NOMO-1 treated with dmso at 0.1 percent for 144 hours (cell line): Measurements from ENCODE around the gene PILRA.
"Not testable (repeated sequence)": the region's sequence is repeated elsewhere in the genome, so short reads cannot be mapped to it uniquely, and the experiment has no call there.

Experiments used
- DNase-seq: peaks from one replicate; lab custom pipeline; 2025; ENCODE audit not compliant: unreplicated experiment; lab: John Stamatoyannopoulos, UW

Gene PILRA

DNA sequence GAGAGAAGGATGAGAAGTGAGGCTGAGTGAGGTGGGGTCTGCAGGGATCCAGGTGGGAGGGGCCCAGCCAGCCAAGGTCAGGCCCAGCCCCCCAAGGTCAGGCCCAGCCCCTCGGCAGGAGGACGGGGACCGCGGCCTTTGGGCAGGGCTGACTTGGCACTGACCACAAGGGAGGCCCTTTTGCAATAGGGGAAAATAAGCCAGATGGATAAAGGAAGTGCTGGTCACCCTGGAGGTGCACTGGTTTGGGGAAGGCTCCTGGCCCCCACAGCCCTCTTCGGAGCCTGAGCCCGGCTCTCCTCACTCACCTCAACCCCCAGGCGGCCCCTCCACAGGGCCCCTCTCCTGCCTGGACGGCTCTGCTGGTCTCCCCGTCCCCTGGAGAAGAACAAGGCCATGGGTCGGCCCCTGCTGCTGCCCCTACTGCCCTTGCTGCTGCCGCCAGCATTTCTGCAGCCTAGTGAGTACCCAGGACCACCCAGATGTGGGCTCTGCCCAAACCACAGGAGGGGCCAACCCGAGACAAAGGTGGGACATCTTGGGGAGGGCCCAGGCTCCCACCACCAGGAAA lies at the start of gene PILRA:
Gene PILRA, plus strand, starts transcription at position 227 of the 571 bp plus-strand sequence. Its CDS starts 170 bp downstream, at position 397.
- peak; percentile 20 for DNase-seq

DNA sequence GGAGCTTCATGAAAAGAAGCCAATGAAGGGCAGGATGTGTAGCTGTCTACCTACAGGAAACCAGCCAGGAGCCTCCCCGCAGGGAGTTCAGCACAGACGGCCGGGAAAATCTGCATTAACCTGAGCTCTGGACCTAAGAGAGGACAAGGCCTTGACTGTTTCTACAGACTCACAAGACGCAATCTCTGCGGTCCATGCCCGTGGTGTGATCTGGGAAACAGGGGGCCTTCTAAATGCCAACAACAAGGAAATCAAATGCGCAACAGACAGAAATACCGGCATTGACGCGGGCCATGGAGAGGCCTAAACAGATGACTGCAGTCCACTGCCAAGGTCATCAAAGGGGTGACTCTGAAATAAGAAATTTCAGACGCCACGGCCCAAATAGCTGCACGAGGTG lies 49.1 kb upstream of the PILRA start:
- DNase-seq = not testable (repeated sequence)

DNA sequence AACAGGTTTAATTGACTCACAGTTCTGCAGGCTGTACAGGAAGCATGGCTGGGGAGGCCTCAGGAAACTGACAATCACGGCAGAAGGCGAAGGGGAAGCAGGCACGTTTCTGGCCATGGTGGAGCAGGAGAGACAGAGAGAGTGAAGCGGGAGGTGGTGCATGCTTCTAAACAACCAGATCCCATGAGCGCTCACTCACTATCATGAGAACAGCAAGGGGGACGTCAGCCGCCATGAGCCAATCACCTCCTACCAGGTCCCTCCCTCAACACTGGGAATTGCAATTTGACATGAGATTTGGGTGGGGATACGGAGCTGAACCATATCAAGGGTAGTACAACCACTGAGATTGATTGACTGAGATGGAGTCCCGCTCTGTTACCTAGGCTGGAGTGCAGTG lies 47.6 kb upstream of the PILRA start:
- DNase-seq = not testable (repeated sequence)

DNA sequence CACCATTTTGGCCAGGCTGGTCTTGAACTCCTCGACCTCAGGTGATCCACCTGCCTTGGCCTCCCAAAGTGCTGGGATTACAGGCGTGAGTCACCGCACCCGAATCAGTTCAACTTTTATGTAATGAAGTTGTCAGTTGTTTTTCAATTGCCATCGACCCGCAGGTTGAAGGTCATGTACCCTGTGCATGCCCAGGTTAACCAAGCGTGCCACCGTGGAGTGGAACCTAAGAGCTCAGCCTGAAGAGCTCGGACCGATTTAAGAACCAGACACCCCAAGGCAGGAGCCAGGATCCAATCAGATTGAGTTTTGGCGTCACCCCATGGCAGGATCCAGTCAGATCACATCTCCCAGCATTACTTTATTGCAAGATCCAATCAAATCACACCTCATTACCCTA lies 46.4 kb upstream of the PILRA start:
- DNase-seq = not testable (repeated sequence)

DNA sequence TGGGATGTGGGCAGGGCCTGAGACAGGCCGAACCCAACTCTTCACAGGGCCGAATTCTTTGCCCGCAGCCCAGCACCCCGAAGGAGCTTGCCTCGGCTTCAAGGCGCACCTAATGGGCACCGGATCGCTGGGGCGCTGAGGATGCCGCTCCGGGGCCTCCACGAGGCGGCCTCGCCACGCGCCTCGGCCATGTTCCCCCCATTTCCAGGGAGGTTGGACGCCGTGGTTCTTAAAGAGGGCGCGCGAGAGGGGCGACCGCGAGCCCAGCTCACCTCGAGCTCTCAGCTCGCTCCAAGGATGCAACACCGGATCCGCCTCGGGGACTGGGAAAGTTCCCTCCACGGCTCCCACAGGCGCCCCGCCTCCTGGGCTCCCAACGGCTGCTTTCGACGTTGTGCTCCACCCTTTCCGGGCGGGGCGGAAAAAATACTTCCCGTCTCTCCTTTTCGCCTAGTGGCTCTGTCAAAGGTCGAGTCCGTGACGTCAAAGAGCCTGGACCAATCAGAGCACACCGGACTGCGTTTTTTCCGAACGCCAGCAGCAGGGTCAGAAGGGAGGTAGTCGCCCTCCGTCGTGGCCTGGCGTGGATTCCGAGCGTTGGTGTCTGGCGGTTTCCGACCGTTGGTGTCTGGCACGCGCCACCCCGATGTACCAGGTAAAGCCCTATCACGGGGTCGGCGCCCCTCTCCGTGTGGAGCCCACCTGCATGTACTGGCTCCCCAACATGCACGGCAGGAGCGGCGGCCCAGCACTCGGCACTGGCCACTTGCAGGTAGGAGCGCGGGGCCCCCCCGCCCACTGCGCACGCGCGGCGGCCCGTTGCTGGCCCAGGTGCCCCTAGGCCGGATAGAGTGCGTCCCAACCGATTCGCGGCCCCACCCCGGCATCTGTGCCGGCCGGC lies 37.5 kb upstream of the PILRA start:
- DNase-seq = peak; percentile 94

DNA sequence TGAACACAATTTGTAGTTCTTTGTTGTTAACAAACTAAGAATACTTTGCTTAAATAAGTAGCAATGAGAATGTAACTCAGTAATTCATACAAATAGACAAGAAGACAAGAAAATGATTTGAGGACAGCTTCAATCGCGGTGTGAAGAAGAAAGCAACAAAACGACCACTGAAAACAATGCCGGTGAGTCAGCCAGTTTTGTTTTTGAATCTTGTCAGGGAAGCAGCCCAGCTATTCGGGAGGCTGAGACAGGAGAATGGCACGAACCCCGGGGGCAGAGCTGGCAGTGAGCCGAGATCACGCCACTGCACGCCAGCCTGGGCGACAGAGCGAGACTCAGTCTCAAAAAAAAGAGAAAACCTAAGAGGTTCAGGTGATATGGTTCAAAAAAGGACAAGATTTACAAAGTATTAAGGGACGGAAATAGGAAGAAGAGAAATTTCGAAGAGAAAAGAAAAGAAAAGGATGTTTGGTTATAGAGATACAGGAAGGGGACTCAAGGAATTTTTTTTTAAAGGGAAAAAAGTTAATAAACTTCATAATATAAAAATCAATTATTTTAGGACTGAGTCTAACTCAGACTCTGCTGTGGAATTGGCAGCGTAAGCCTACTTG lies 35.1 kb upstream of the PILRA start:
- DNase-seq = not testable (repeated sequence)

GRCh38 chr7:100341286-100341685 lies 32.0 kb upstream of the PILRA start:
- not testable (repeated sequence) for DNase-seq

- no peak for DNase-seq
Measured at GRCh38 chr7:100342765-100343164, 30.5 kb upstream of the PILRA start.

DNA sequence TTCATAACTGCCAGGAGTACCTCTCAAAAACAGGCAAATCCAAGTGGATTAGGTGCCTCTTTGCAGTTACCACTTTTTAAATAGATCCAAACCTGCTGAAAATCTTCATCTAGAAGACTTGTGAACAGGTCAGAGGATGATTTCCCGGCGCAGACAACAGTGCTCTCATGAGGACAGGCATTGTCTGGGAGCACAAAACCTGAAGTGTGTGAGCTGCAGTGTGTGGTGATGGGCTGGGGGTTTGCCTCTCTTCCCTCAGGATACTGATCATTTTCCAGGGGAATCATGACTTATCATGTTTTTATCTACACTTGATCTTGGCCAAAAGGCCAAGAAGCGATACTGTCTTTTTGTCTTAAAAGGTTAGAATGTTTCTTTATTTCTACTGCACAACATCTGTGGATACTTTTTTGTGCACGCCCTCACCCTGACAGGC lies 29.1 kb upstream of the PILRA start:
- not testable (repeated sequence) for DNase-seq

- DNase-seq = not testable (repeated sequence)
Measured at GRCh38 chr7:100344560-100345287, 28.6 kb upstream of the PILRA start.

DNA sequence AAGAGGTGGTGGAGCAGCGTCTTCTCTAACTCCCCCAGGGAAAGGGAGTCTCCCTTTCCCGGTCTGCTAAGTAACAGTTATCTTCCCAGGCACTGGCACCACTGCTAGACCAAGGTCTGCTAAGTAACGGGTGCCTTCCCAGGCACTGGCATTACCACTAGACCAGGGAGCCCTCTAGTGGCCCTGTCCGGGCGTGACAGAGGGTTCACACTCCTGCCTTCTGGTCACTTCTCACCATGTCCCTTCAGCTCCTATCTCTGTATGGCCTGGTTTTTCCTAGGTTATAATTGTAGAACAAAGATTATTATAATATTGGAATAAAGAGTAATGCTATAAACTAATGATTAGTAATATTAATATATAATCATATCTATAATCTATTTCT lies 28.0 kb upstream of the PILRA start:
- peak; percentile 14 for DNase-seq

- DNase-seq = no peak
Measured at GRCh38 chr7:100346921-100347320, 26.4 kb upstream of the PILRA start.

DNA sequence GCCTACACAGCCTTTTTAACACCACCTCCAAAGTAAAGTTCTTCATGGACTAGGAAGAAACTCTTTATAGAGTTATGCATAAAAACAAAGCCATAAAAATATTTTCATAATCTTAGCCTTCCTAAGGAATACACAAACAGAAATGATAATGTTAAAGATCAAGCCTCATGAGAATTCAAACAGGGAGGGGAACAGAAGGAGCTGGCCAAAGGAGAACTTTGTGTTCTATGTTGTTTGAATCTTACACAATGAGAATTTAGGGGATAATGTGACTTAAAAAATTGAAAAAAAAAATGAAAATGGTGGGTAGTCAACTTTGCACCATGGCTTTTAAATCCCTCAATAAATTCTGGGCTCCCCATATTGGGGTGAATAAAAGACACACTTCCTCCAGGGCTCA lies 24.5 kb upstream of the PILRA start:
- DNase-seq = no peak

DNA sequence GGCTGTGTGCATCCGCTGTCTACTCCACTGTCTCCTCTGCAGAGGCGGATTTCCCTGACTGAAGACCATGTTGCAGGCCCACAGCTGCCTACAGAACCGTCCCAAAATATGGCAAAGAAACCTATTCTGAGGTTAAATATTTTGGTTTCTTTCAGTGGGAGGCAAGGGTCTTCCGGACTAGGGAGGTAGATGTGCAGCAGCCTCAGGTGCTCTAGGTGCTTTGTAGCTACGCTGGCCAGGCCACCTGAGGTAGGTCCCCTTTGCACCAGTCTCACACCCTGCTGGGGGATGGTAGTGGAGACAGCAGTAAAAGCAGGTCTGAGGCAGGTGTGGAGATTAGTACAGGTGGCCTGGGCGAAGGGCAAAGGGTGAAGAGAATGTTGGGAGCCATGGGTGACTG lies 23.5 kb upstream of the PILRA start:
- DNase-seq = no peak

GRCh38 chr7:100351657-100352058 lies 21.6 kb upstream of the PILRA start:
- DNase-seq = no peak

DNA sequence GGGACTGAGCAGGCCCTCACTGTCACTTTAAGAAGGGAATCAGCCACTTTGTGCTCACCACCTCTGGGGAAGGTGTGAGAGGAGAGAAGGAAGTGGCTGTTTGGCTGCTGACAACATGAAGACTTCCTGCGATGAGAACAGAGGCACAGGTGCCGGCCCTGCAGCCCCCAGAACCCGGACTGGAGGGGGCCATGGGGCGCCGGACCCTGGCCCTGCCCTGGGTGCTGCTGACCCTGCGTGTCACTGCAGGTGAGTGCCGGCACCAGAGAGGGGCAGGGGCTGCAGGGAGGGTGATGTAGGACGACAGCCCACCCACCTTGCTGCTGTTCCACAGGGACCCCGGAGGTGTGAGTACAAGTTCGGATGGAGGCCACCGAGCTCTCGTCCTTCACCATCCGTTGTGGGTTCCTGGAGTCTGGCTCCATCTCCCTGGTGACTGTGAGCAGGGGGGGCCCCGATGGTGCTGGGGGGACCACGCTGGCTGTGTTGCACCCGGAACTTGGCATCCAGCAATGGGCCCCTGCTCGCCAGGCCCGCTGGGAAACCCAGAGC lies 21.0 kb upstream of the PILRA start:
- not testable (repeated sequence) for DNase-seq

GRCh38 chr7:100352984-100353684 lies 20.2 kb upstream of the PILRA start:
- DNase-seq = no peak

DNA sequence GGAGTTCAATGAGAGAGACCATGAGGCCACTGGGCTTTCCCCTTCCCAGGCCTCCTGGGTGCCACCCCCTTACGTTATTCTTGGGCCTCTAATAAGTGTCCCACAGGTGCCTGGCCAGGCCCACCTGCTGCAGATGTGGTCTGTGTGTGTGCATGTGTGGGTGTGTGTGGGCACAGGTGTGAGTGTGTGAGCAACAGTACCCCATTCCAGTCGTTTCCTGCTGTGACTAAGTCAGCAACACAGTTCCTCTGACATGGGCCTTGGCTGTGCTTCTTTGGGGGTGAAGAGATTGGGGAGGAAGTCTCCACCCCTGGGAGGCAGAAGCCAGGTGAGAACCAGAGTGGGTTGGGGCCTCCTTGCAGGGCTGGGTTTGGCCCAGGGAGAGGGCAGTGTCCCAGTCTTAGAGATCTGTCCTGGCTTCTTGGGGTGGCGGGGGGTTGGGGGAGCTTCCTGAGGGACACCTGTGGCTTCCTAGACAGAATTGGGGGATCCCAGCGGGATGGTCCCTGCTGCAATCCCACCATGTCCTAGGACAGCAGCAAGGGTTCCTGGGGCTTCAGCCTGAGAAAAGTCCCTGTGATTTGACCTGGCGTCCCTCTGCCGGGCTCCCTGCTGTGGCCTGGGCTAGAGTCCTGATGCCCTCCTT lies 19.5 kb upstream of the PILRA start:
- DNase-seq = no peak

- no peak for DNase-seq
Measured at GRCh38 chr7:100356416-100357068, 16.7 kb upstream of the PILRA start.
